HG03575 (cell line): ENCODE results near the gene AXIN1.
"Not testable (repeated sequence)": the region's sequence is repeated elsewhere in the genome, so short reads cannot be mapped to it uniquely, and the experiment has no call there.

ENCODE experiments used
- ATAC-seq: cut with Tn5 transposase; IDR thresholded peaks from one replicate; pipeline ENCODE4 v1.9.1; 2021; ENCODE audit not compliant: unreplicated experiment, insufficient number of reproducible peaks, low FRiP score; ENCODE audit errors: extremely low read depth

The AXIN1 gene

DNA sequence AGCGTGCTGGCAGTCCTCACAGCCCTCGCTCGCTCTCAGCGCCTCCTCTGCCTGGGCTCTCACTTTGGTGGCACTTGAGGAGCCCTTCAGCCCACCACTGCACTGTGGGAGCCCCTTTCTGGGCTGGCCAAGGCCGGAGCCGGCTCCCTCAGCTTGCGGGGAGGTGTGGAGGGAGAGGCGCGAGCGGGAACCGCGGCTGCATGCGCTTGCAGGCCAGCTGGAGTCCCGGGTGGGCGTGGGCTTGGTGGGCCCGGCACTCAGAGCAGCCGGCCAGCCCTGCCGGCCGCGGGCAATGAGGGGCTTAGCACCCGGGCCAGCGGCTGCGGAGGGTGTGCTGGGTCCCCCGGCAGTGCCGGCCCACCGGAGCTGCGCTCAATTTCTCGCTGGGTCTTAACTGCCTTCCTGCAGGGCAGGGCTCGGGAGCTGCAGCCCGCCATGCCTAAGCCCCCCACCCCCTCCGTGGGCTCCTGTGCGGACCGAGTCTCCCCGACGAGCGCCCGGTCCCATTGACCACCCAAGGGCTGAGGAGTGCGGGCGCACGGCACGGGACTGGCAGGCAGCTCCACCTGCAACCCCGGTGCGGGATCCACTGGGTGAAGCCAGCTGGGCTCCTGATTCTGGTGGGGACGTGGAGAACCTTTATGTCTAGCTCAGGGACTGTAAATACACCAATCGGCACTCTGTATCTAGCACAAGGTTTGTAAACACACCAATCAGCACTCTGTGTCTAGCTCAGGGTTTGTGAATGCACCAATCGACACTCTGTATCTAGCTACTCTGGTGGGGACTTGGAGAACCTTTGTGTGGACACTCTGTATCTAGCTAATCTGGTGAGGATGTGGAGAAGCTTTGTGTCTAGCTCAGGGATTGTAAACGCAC is 11.2 kb downstream of the AXIN1 start:
- not testable (repeated sequence) for ATAC-seq

GRCh38 chr16:340370-341091 is 12.0 kb downstream of the AXIN1 start:
- ATAC-seq, result no peak

DNA sequence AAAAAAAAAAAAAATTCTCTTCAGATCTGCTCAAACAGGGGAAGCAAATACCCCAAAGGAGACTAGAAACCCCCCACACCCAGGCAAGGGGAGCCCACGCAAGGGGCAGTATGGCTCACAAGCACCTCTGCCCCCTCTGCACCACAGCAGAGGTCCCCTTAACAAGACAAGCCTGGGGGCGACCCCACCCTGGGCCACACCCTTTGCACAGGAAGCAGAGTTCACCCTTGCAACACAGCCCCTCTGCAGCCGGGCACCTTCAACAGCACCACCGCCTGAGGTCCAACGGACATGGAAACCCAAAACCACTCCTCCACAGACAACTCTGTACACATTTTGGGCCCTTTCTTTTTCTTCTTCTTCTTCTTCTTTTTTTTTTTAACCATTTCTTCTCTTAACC is 12.8 kb downstream of the AXIN1 start:
- no peak for ATAC-seq

- no peak for ATAC-seq
Measured at GRCh38 chr16:337975-338575, 14.4 kb downstream of the AXIN1 start.

DNA sequence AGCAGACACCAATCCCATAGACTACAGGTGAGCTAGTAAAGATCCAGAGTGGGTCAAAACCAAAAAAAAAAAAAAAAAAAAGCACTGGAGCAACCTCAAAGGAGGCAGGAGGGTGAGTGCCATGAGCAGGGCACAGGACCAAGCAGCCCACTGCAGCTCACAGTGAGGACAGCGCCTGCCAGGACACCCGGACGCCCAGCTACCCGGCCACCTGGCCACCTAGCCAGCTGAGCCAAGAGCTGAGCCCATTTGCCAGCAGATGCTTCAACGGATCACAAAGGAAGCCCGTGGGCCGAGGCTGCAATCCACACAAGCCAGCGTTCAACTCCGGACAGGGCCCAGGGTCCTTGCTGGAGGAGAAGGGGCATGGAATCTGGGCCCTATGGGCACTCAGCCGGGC is 15.1 kb downstream of the AXIN1 start:
- ATAC-seq, result no peak

DNA sequence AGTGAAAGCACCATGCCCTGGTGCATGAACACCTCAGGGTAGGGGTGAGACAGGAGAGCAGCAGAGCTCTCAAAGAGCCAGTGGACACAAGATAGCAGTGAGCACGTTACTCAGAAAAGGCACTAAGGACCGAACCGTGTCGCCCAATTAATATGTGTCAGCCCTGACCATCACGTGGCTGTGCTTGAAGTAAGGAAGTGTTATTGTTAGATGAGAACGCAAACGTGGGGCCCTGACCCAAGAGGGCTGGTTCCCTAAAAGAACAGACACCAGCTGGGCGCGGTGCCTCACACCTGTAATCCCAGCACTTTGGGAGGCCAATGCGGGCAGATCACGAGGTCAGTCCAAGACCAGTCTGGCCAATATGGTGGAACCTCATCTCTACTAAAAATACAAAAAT is 16.3 kb downstream of the AXIN1 start:
- no peak for ATAC-seq

DNA sequence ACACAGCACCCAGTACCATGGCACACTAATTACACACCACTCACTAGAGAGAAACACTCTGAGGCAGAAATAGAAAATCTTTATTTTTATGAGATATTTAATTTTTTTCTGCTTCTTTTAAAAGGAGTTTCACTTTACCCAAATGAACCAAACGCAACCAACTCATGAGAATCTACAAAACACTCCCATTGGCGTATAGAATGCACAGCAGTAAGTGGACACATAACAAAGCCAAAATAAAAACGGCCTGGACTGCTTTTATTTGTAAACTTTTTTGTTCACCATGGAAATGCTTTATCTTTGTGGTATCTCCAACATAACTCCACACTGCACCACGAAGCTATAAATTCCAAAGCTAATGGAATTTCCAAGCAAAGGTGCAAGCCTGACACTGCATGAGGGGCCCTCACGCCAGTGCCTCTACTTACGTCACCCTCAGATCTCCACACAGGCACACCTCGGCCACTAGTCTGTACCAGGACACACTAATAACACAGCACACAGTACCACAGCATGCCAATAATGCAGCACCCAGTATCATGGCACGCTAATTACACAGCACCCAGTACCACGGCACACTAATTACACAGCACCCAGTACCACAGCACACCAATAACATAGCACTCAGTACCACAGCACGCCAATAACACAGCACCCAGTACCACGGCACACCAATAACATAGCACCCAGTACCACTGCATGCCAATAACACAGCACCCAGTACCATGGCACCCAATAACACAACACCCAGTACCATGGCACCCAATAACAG is 17.5 kb downstream of the AXIN1 start:
- not testable (repeated sequence) for ATAC-seq

DNA sequence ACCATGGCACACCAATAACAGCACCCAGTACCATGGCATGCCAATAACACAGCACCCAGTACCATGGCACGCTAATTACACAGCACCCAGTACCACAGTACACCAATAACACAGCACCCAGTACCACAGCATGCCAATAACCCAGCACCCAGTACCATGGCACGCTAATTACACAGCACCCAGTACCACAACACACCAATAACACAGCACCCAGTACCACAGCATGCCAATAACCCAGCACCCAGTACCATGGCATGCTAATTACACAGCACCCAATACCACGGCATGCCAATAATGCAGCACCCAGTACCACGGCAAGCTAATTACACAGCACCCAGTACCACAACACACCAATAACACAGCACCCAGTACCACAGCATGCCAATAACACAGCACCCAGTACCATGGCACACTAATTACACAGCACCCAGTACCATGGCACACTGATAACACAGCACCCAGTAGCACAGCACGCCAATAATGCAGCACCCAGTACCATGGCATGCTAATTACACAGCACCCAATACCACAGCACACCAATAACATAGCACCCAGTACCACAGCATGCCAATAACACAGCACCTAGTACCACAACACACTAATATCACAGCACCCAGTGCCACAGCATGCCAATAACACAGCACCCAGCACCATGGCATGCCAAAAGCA is 18.2 kb downstream of the AXIN1 start:
- ATAC-seq, result not testable (repeated sequence)

DNA sequence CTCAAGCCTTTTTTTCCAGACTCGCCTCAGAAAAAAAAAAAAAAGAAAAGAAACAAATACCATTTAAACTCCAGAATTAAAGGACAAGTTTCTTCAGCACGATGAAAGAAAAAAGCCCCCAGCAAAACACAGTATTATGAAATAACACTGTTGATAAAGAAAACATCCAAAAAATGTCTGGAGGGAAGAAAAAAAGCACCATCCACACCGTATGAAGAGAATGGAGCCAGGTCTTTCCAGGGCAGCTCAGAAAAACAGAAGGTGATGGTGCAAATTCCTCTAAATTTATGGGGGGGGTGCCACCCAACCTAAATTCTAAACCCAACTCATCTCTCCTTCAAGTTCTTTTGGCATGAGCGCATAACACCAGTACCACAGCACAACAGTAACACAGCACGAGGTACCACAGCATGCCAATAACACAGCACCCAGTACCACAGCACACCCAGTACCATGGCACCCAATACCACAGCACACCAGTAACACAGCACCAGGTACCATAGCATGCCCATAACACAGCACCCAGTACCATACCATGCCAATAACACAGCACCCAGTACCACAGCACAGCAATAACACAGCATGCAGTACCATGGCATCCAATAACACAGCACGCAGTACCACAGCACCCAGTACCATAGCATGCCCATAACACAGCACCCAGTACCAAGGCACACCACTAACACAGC is 19.0 kb downstream of the AXIN1 start:
- no peak for ATAC-seq

- not testable (repeated sequence) for ATAC-seq
Measured at GRCh38 chr16:331181-331814, 21.2 kb downstream of the AXIN1 start.

DNA sequence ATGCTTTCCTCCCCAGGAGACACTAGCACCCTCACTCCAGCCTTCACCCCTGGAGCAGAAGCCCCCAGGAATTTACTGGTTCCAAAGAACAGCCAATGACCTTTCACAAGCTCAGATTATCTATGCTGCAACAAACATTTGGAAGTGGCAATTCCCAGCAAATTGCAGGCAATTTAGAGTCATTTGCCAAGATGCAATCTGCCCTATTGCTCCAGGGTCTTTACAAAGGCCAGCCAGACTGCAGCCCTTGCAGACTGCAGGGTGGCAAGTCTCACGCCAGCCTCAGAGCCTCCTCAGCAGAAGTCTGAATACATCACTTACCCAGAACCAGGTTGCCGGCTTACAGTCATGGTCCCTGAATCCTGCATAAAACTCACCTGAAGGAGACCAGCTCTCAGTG is 21.8 kb downstream of the AXIN1 start:
- no peak for ATAC-seq

GRCh38 chr16:325375-326145 is 27.0 kb downstream of the AXIN1 start:
- no peak for ATAC-seq

GRCh38 chr16:324451-325334 is 27.8 kb downstream of the AXIN1 start:
- ATAC-seq, result no peak

DNA sequence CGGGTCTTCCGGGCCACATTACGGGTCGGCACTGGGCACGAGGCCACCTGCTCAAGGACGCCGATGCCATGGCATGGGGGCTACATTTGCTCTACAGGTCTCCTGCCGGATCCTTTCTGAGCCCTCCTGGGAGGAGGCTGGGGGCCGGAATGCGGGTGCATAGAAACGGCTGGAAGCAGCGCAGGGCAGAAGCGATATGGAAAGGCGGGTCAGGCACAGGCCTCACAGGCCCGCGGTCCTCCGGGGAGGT is 28.4 kb downstream of the AXIN1 start:
- no peak for ATAC-seq

DNA sequence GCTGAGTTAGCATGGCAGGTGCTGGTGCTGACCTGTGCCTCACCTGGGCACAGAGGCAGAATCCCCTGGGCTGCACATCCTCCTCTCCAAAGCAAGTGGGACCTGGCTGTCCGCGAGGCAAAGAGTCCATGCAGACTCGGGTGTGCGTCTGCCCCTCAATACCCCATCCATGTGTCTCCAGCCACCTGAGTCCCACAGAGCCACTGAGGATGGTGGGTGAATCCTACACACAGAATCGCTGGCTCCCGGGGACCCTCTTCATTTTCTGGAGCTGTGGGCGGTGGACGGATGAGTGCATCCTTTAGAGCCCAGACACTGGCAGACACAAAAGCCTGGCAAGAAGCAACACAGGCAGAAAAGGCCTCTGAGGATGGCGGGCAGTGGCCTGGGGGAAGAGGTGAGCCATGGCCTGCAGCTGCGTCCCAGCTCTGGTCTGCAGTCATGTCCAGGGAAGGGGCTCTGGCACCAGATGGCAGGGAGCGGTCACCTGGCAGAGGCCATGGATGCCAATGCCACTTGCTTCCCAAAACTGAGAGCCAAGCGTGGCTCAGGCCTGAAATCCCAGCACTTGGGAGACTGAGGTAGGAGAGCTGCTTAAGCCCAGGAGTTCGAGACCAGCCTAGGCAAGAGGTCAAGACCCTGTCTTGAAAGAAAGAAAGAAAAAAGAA is 29.9 kb downstream of the AXIN1 start:
- ATAC-seq, result no peak

DNA sequence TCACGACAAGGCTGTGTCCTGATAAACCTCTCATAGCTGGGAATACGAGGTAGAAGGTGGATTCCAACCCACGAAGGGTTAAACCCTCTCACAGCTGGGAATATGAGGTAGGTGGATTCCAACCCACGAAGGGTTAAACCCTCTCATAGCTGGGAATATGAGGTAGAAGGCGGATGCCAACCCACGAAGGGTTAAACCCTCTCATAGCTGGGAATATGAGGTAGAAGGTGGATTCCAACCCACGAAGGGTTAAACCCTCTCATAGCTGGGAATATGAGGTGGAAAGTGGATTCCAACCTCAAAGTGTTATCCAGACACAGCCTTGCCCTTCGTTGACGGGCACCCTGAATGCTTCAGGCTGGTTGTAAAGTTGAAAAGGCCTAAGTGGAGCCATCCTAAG is 31.0 kb downstream of the AXIN1 start:
- ATAC-seq, result no peak
